ENCODE measurements around the gene RMDN2.
"Not testable (repeated sequence)": the region's sequence is repeated elsewhere in the genome, so short reads cannot be mapped to it uniquely, and the experiment has no call there.

Gene RMDN2

GRCh38 chr2:38016219-38016618 is 91.1 kb downstream of the RMDN2 start:
- no peaks in the 10 kb centered on the region for H3K36me3 ChIP-seq (replicated peaks; ENCODE audit: insufficient read depth, low read length)
- H3K9ac ChIP-seq (ENCODE audit: low read length) = no peak overlapping the region
- no peak overlapping the region for H2AFZ ChIP-seq (ENCODE audit: low read length)
- no peaks in the 10 kb centered on the region for H3K9me3 ChIP-seq (replicated peaks; ENCODE audit: insufficient read depth, low read length)
- H3K27me3 ChIP-seq (replicated peaks; ENCODE audit: insufficient read depth, low read length) = no peaks in the 10 kb centered on the region
- no peaks in the 10 kb centered on the region for H3K9me2 ChIP-seq (replicated peaks; ENCODE audit: insufficient read depth, low read length)
- TF ChIP-seq EZH2 (optimal IDR thresholded peaks at IDR 0.05; ENCODE audit: low read depth, low read length) (no peak), CTCF (IDR thresholded peaks at IDR 0.05; ENCODE audit: low read length) (no peak), EZH2phosphoT487 (IDR thresholded peaks at IDR 0.05; ENCODE audit: low read length) (no peak)
- H4K20me1 ChIP-seq (ENCODE audit: insufficient read depth, low read length) = no peaks in the 10 kb centered on the region
- no peaks in the 10 kb centered on the region for H3F3A ChIP-seq (ENCODE audit: insufficient read depth, low read length)
- H3K27ac ChIP-seq (ENCODE audit: low read length) = no peak overlapping the region
- no peak overlapping the region for H3K4me3 ChIP-seq (ENCODE audit: low read length)
- DNase-seq = no peak
- no peaks in the 10 kb centered on the region for H3K4me1 ChIP-seq (ENCODE audit: low read length)
- H3K4me2 ChIP-seq (ENCODE audit: low read depth, low read length) = no peak overlapping the region
- H3K79me2 ChIP-seq (ENCODE audit: low read length) = no peaks in the 10 kb centered on the region

DNA sequence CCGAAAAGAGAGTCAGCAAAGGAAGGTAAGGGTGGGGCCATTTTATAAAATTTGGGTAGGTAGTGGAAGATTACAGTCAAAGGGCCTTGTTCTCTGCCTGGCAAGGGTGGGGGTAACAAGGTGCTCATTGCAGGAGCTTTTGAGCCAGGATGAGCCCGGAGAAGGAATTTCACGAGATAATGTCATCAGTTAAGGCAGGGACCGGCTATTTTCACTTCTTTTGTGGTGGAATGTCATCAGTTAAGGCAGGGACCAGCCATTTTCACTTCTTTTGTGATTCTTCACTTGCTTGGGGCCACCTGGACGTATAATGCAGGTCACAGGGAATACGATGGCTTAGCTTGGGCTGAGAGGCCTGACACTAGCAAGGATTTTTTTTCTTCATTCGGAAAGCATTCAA is 92.7 kb downstream of the RMDN2 start:
- TF ChIP-seq EZH2phosphoT487 (IDR thresholded peaks at IDR 0.05; ENCODE audit: low read length) = no peak
- TF ChIP-seq CTCF (IDR thresholded peaks at IDR 0.05; ENCODE audit: low read length) = no peak
- Histone ChIP-seq H4K20me1 (ENCODE audit: insufficient read depth, low read length) (no peaks in the 10 kb centered on the region), H3K9ac (ENCODE audit: low read length) (no peak overlapping the region), H3K79me2 (ENCODE audit: low read length) (no peaks in the 10 kb centered on the region), H3K36me3 (replicated peaks; ENCODE audit: insufficient read depth, low read length) (no peaks in the 10 kb centered on the region), H3K27ac (ENCODE audit: low read length) (no peak overlapping the region), H3K4me2 (ENCODE audit: low read depth, low read length) (no peak overlapping the region), H2AFZ (ENCODE audit: low read length) (no peak overlapping the region), H3K9me2 (replicated peaks; ENCODE audit: insufficient read depth, low read length) (no peaks in the 10 kb centered on the region), H3F3A (ENCODE audit: insufficient read depth, low read length) (no peaks in the 10 kb centered on the region), H3K27me3 (replicated peaks; ENCODE audit: insufficient read depth, low read length) (no peaks in the 10 kb centered on the region), H3K9me3 (replicated peaks; ENCODE audit: insufficient read depth, low read length) (no peaks in the 10 kb centered on the region), H3K4me1 (ENCODE audit: low read length) (no peaks in the 10 kb centered on the region), H3K4me3 (ENCODE audit: low read length) (no peak overlapping the region)
- no peak for DNase-seq

- H3K4me3 ChIP-seq (ENCODE audit: low read length); H3K9me3 ChIP-seq (replicated peaks; ENCODE audit: insufficient read depth, low read length); H3K36me3 ChIP-seq (replicated peaks; ENCODE audit: insufficient read depth, low read length): not testable (repeated sequence)
These were observed 95.4 kb downstream of the RMDN2 start for GRCh38 chr2:38020359-38021069.

GRCh38 chr2:38021589-38021988 is 96.5 kb downstream of the RMDN2 start:
- H4K20me1 ChIP-seq (ENCODE audit: insufficient read depth, low read length) = no peaks in the 10 kb centered on the region

More at GRCh38 chr2:38020359-38021069, 95.4 kb downstream of the RMDN2 start:
- H3K27me3 ChIP-seq (replicated peaks; ENCODE audit: insufficient read depth, low read length); H3K79me2 ChIP-seq (ENCODE audit: low read length); H3K9ac ChIP-seq (ENCODE audit: low read length); H3K4me2 ChIP-seq (ENCODE audit: low read depth, low read length); H2AFZ ChIP-seq (ENCODE audit: low read length); H3F3A ChIP-seq (ENCODE audit: insufficient read depth, low read length); H3K4me1 ChIP-seq (ENCODE audit: low read length); H4K20me1 ChIP-seq (ENCODE audit: insufficient read depth, low read length); H3K9me2 ChIP-seq (replicated peaks; ENCODE audit: insufficient read depth, low read length); DNase-seq; H3K27ac ChIP-seq (ENCODE audit: low read length): not testable (repeated sequence)

More at GRCh38 chr2:38021589-38021988, 96.5 kb downstream of the RMDN2 start:
- no peak overlapping the region for H3K4me2 ChIP-seq (ENCODE audit: low read depth, low read length)
- H3K9me3 ChIP-seq (replicated peaks; ENCODE audit: insufficient read depth, low read length) = no peaks in the 10 kb centered on the region
- H3K27ac ChIP-seq (ENCODE audit: low read length) = no peak overlapping the region
- no peak for DNase-seq
- H3K79me2 ChIP-seq (ENCODE audit: low read length) = no peaks in the 10 kb centered on the region
- no peak for TF ChIP-seq EZH2 (optimal IDR thresholded peaks at IDR 0.05; ENCODE audit: low read depth, low read length)
- TF ChIP-seq EZH2phosphoT487 (IDR thresholded peaks at IDR 0.05; ENCODE audit: low read length) = no peak
- no peak for TF ChIP-seq CTCF (IDR thresholded peaks at IDR 0.05; ENCODE audit: low read length)
- no peak overlapping the region for H3K9ac ChIP-seq (ENCODE audit: low read length)
- H3K27me3 ChIP-seq (replicated peaks; ENCODE audit: insufficient read depth, low read length) = no peaks in the 10 kb centered on the region
- H3K36me3 ChIP-seq (replicated peaks; ENCODE audit: insufficient read depth, low read length) = no peaks in the 10 kb centered on the region
- no peaks in the 10 kb centered on the region for H3K4me1 ChIP-seq (ENCODE audit: low read length)
- no peaks in the 10 kb centered on the region for H3F3A ChIP-seq (ENCODE audit: insufficient read depth, low read length)
- H3K4me3 ChIP-seq (ENCODE audit: low read length) = no peak overlapping the region
- no peaks in the 10 kb centered on the region for H3K9me2 ChIP-seq (replicated peaks; ENCODE audit: insufficient read depth, low read length)
- H2AFZ ChIP-seq (ENCODE audit: low read length) = no peak overlapping the region
